Endometrial microvascular endothelial cells (primary cell): ENCODE measurements around the gene YIPF6. TPM values are rescaled to one million over a fixed set of nuclear protein-coding genes. Genes with fewer than 3 reads are reported as not detected.

Experiments used
- in situ Hi-C: cut with HindIII; loops from 2 replicates; pipeline ENCODE4 v1.10.0; 2017; ENCODE audit warnings: low sequenced_read_pairs, low pct_unique_long_range_greater_than_20kb; ENCODE audit errors: inconsistent ontology term
- total RNA-seq: library from RNA; depleted of rRNA; stranded (reverse); fragments of >200 nt; gene quantifications from one replicate; pipeline ENCODE4 v1.2.3, GENCODE V29; 2015; ENCODE audit errors: inconsistent ontology term

YIPF6 gene
- total RNA-seq, 1 donor from 2014 or later = 35.8 TPM

GRCh38 chrX:68574240-68574639 is 75.4 kb downstream of the YIPF6 start:
- in situ Hi-C loops = no loop called here

- in situ Hi-C loops = no loop called here
Observed at GRCh38 chrX:68579810-68580209, 81.0 kb downstream of the YIPF6 start.

GRCh38 chrX:68584221-68584620 is 85.4 kb downstream of the YIPF6 start:
- in situ Hi-C loops = no loop called here

Other genes with a start within 250 kb of the YIPF6 start
- 8.5 TPM for gene OPHN1, start 65.6 kb upstream of the YIPF6 start, total RNA-seq
- 6.0 TPM for gene STARD8, start 148.6 kb downstream of the YIPF6 start, total RNA-seq